Stomach (tissue), 9 donors: ENCODE measurements around the gene DCHS2. TPM values are rescaled to one million over a fixed set of nuclear protein-coding genes. Genes with fewer than 3 reads are reported as not detected.

Source experiments
- DNase-seq, 2 donors: peaks; one replicate each; pipeline versions ENCODE4 v3.0.0 to v3.0.0-alpha.2; 2013 to 2019
- H3K27ac ChIP-seq, 5 donors: fragments of 200-600 bp in 4 of 5; sonication (generic) in 4 of 5; one replicate each; pipeline ENCODE4 v1.5.1; 2013 to 2019; ENCODE audit warnings: mild to moderate bottlenecking in 1 of 5, moderate library complexity in 1 of 5
- H3K27me3 ChIP-seq, 3 donors: fragments of 200-600 bp; sonication (generic); one replicate each; pipeline ENCODE4 v1.5.1; 2017 to 2019; ENCODE audit warnings: mixed run types in 1 of 3
- H3K36me3 ChIP-seq, 4 donors: fragments of 200-600 bp; sonication (generic); 1 replicate in 3 of 4; 2 replicates in 1 of 4; pipeline ENCODE4 v1.5.1; 2016 to 2019
- H3K4me1 ChIP-seq, 4 donors: fragments of 200-600 bp; sonication (generic); one replicate each; pipeline ENCODE4 v1.5.1; 2016 to 2019
- H3K4me3 ChIP-seq, 4 donors: fragments of 200-600 bp; sonication (generic) in 3 of 4; one replicate each; pipeline ENCODE4 v1.5.1; 2016 to 2019; ENCODE audit warnings: mild to moderate bottlenecking in 1 of 4
- H3K9me3 ChIP-seq, 4 donors: fragments of 200-600 bp; sonication (generic); one replicate each; pipeline ENCODE4 v1.5.1; 2016 to 2019
- CTCF ChIP-seq, 7 experiments: fragments of 450-650 bp in 4 of 7; fragments of 200-600 bp in 3 of 7; sonication (generic) in 3 of 7; IDR thresholded peaks; one replicate each; pipeline ENCODE4 v1.5.1; 2016 to 2019; ENCODE audit warnings: antibody characterized with exemption in 7 of 7, control low read depth in 2 of 7, mild to moderate bottlenecking in 1 of 7
- EP300 ChIP-seq: sonication (generic); formaldehyde crosslinking; IDR thresholded peaks from one replicate; pipeline ENCODE4 v1.6.1; 2017; ENCODE audit warnings: antibody characterized with exemption
- POLR2A ChIP-seq, 4 donors: fragments of 450-650 bp; IDR thresholded peaks; one replicate each; pipeline ENCODE4 v1.6.1; 2016; ENCODE audit warnings: antibody characterized with exemption in 4 of 4, control low read depth in 2 of 4, mild to moderate bottlenecking in 1 of 4, moderate library complexity in 1 of 4
- POLR2AphosphoS5 ChIP-seq, 3 donors: sonication (generic); formaldehyde crosslinking; IDR thresholded peaks; one replicate each; pipeline ENCODE4 v1.6.1; 2016; ENCODE audit warnings: antibody characterized with exemption in 3 of 3
- WGBS, 5 donors: extraction: QIAGEN DNeasy Blood & Tissue Kit in 3 of 5; methylation state at CpG; one replicate each; pipeline versions ENCODE4 v1.1.5 to v1.1.7; 2013 to 2018; 5-methylcytosine and 5-hydroxymethylcytosine counted together
- intact Hi-C: fragments of 100-400 bp; cut with DNase I; formaldehyde crosslinking; loops from one replicate; pipeline ENCODE4 v1.15.1; 2023; ENCODE audit warnings: low total_unique reads
- polyA plus RNA-seq, 3 donors: library from polyadenylated mRNA; stranded (reverse); fragments of 200-250 nt; gene quantifications; one replicate each; pipeline ENCODE4 v1.2.3, GENCODE V29; 2013
- total RNA-seq, 5 donors: library from RNA; depleted of rRNA; stranded (reverse); fragments of >200 nt; gene quantifications; one replicate each; pipeline versions ENCODE4 v1.1.0 to v1.2.3, GENCODE V29; 2014 to 2016
- donor health status: healthy with polysubstance abuse.
- donor health status: Bipolar disorder and iron deficiency.
- donor health status: healthy.

DCHS2 gene
- total and polyA plus RNA-seq, 8 donors = 0.30 to 9.7 (median 1.5) TPM; not detected in 2

GRCh38 chr4:154506253-154506652 is 14.7 kb upstream of the DCHS2 start:
- Histone ChIP-seq H3K27ac (no peak overlapping the region), H3K9me3 (no peaks in the 10 kb centered on the region), H3K4me3 (no peak overlapping the region), H3K27me3 (no peaks in the 10 kb centered on the region), H3K4me1 (no peaks in the 10 kb centered on the region), H3K36me3 (no peaks in the 10 kb centered on the region)
- DNase-seq = peak in 1 of 2 donors; percentile 76
- TF ChIP-seq CTCF (IDR thresholded peaks at IDR 0.05) = peak in 2 of 7 experiments; percentile 29 to 37
- no peak for TF ChIP-seq POLR2AphosphoS5 (IDR thresholded peaks at IDR 0.05)
- no peak for TF ChIP-seq EP300
- no peak for TF ChIP-seq POLR2A (IDR thresholded peaks at IDR 0.05)
- intact Hi-C loops = loop anchor here (5.0 kb wide), 1 partner anchor 109 kb away; no protein-coding TSS in a partner anchor
- WGBS, 5 donors = 4 to 20% (median 7%) methylated on average over 2 of the region's 2 CpGs

- no peaks in the 10 kb centered on the region for H3K27me3 ChIP-seq
- H3K4me1 ChIP-seq = no peaks in the 10 kb centered on the region
- 3 to 9% (median 3%) methylated on average over 1 of the region's 1 CpG for WGBS, 5 donors
- no peaks in the 10 kb centered on the region for H3K9me3 ChIP-seq
- H3K36me3 ChIP-seq = no peaks in the 10 kb centered on the region
- H3K27ac ChIP-seq = no peak overlapping the region
- TF ChIP-seq EP300 (no peak), CTCF (IDR thresholded peaks at IDR 0.05) (peak in 3 of 7 experiments; percentile 19 to 35 (median 33)), POLR2A (IDR thresholded peaks at IDR 0.05) (no peak)
- peak in 1 of 2 donors; percentile 20 for DNase-seq
- intact Hi-C loops = no loop called here
- no peak overlapping the region for H3K4me3 ChIP-seq
Measured at GRCh38 chr4:154503598-154503997, 12.0 kb upstream of the DCHS2 start.

- 75 to 89% (median 82%) methylated on average over 6 of the region's 6 CpGs for WGBS, 5 donors
- no peak for TF ChIP-seq POLR2A (IDR thresholded peaks at IDR 0.05)
- TF ChIP-seq POLR2AphosphoS5 (IDR thresholded peaks at IDR 0.05) = no peak
- TF ChIP-seq CTCF (IDR thresholded peaks at IDR 0.05) = no peak
- no peak for TF ChIP-seq EP300
- H3K27ac ChIP-seq = no peak overlapping the region
- intact Hi-C loops = no loop called here
- DNase-seq = peak in 1 of 2 donors; percentile 42
- no peaks in the 10 kb centered on the region for H3K9me3 ChIP-seq
- no peaks in the 10 kb centered on the region for H3K36me3 ChIP-seq
- peaks cover 0 to 3% (median 0%) of the 10 kb centered on the region in 4 donors for H3K4me1 ChIP-seq
- no peak overlapping the region for H3K4me3 ChIP-seq
- no peaks in the 10 kb centered on the region for H3K27me3 ChIP-seq
Measured at GRCh38 chr4:154502111-154502510, 10.5 kb upstream of the DCHS2 start.

GRCh38 chr4:154497889-154498288 is 6.3 kb upstream of the DCHS2 start:
- 31 to 51% (median 49%) methylated on average over 5 of the region's 5 CpGs for WGBS, 5 donors
- H3K27me3 ChIP-seq = peaks cover 0 to 8% (median 0%) of the 10 kb centered on the region in 3 donors
- H3K36me3 ChIP-seq = no peaks in the 10 kb centered on the region
- intact Hi-C loops = no loop called here
- TF ChIP-seq CTCF (IDR thresholded peaks at IDR 0.05) = no peak
- TF ChIP-seq POLR2AphosphoS5 (IDR thresholded peaks at IDR 0.05) = no peak
- no peak for TF ChIP-seq POLR2A (IDR thresholded peaks at IDR 0.05)
- TF ChIP-seq EP300 = no peak
- H3K4me1 ChIP-seq = peaks cover 0 to 3% (median 0%) of the 10 kb centered on the region in 4 donors
- H3K4me3 ChIP-seq = no peak overlapping the region
- no peaks in the 10 kb centered on the region for H3K9me3 ChIP-seq
- peak in 1 of 2 donors; percentile 20 for DNase-seq
- H3K27ac ChIP-seq = peak overlapping the region in 1 of 5 donors; percentile 15
